Left lobe of liver (tissue), 2 donors: ENCODE measurements around the gene TUT7. TPM values are rescaled to one million over a fixed set of nuclear protein-coding genes. Genes with fewer than 3 reads are reported as not detected.
"Not testable (repeated sequence)": the region's sequence is repeated elsewhere in the genome, so short reads cannot be mapped to it uniquely, and the experiment has no call there.

ENCODE experiments used
- ATAC-seq: fragments of 200-7000 bp; cut with Tn5 transposase; one replicate; pipeline ENCODE4 v1.9.1; 2020; ENCODE audit warnings: mild to moderate bottlenecking, moderate library complexity
- DNase-seq: peaks from one replicate; pipeline ENCODE4 v3.0.0-alpha.2; 2020; ENCODE audit warnings: low spot score
- total RNA-seq: library from RNA; stranded (reverse); gene quantifications from one replicate; pipeline ENCODE4 v1.2.1, GENCODE V29; 2021
- donor health status: DM: no; HTN: no; CAD: no; lungs with moderate emphysema.
- donor health status: DM: no; HTN: yes; CAD: no.

TUT7 gene
- total RNA-seq, 1 donor from 2014 or later: 37.3 TPM

DNA sequence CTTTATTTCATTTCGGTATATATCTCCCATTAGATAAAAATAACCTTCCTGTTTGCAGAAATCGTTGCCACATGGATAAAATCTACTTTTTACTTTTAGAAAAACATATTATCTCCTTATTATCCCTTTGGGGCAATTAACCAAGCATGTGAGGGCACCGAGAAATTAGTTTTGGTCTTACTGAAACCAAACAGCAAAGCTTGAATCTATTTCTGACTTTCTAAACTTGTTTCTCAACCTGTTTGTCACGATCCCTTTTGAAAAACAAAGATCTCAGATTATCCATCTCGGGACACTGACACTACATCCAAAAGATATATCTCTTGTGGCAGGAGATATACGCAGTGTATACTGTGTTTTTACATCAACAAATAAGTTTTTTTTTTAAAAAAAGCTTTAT lies 2.3 kb downstream of the TUT7 start:
- no peak for ATAC-seq

DNA sequence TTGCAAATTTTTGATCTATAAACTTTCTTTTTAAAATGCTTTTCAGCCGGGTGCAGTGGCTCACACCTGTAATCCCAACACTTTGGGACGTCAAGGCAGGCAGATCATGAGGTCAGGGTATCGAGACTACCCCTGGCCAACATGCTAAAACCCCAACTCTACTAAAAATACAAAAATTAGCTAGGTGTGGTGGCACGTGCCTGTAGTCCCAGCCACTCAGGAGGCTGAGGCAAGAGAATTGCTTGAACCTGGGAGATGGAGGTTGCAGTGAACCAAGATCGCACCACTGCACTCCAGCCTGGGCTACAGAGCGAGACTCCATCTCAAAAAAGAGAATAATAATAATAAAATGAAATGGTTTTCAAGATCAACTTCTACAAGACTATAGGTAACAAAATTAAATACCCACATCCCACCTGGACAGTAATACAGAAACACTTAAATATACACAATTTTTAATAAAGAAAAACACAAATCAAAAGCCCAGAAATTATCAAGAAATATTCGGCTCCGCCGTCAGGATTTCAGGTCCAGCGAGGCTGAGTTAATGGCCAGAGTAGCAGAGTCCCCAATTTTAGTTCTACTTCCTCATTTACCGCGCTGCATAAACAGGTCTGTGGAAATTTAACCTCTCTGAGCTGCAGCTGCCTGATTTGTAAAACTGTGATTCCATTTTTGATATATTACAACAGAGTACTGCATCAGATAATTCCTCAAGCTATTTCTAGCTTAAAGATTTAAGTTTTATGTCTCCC lies 4.0 kb downstream of the TUT7 start:
- no peak for ATAC-seq
- no peak for DNase-seq

More for the DNA sequence above, 2.3 kb downstream of the TUT7 start:
- no peak for DNase-seq

DNA sequence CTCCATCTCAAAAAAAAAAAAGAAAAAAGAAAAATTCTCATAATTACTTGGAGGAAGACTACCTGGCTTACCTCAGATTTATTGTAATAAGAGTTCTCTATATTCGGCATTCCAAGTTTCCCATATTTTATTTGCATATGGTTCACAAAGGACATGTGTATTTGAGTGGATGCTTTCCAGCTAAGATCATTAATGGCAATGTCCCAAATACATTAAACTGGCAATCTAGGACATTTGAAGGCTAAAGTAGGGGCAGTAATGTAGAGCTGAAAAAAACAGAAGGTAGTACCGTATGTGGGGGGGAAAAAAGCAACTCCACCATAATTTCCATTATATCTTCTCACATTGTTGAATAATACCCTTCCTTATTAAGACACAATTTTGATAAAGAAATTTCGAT lies 4.9 kb downstream of the TUT7 start:
- no peak for ATAC-seq
- no peak for DNase-seq

DNA sequence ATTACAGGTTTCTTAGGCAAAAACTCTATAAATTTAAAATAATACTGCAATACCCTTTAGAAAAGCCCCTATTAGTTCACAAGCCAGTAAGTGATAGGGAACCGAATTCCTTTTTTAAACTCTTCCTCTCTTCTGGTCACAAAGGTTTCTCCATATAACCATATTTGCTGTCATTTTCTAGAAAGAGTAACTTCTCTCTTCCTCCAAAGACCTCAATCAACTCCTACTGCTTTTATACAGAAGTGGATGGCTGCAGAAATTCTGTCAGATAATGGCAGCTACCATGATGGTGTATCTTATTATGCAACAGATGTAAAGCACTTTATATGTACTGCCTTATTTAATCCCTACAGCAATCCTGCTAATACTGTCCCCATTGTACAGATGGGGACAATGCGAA lies 6.2 kb downstream of the TUT7 start:
- ATAC-seq (no peak), DNase-seq (no peak)

DNA sequence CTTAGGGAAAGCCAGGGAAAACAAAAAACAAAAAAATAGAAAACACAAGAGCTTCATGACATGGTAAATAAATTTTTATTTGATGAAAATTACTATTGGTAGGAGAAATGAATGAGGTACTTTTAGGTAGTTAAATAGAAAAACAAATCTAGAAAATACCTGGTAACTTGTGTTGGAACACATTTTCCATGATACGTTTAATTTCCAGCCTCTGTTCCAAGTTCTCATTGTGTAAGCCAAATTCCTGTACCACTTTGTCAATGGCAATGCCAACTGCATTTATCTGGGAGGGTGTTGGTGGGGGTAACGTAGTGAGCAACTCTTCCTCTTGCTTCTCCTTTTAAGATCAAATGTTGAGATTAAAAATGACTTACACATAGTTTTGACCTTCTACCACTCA lies 9.4 kb downstream of the TUT7 start:
- DNase-seq (no peak), ATAC-seq (peak; percentile 29)

DNA sequence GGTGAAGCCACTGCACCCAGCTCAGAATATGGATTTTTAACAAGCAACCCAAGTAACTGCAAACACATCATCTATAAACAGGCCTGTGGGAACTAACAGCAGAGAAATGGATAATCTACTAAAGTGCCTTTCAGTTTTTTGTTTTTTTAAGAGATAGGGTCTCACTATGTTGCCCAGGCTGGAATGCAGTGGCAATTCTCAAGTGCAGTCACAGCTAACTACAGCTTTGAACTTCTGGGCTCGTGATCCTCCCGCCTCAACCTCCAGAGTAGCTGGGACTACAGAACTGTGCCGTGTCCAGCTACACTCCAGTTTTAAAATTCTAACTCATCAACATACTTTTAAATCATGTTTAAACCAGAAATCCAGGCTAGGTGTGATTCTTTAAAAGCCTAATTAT lies 11.9 kb downstream of the TUT7 start:
- ATAC-seq (no peak), DNase-seq (no peak)

DNA sequence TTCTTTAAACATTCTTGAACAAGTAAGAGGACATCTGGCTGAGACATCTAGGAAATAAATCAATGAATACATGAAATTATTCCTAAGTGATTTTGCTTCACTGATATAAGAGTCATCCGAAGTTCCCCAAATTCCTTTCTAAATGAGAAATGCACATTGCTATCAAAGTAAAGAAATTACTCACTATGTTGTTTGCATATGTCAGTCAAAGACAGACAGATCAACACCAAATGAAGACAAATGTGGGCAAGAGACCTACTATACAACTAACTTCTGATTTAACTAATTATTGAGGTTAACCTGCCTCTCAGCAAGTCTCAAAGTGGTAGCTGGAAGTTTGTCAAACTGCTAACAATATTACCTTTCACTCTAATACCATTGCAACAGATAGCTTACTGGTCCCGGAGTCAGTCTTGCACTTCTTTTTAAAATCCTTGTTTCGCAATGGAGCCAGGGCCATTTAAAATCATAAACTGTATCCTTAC lies 13.2 kb downstream of the TUT7 start:
- no peak for ATAC-seq
- no peak for DNase-seq

DNA sequence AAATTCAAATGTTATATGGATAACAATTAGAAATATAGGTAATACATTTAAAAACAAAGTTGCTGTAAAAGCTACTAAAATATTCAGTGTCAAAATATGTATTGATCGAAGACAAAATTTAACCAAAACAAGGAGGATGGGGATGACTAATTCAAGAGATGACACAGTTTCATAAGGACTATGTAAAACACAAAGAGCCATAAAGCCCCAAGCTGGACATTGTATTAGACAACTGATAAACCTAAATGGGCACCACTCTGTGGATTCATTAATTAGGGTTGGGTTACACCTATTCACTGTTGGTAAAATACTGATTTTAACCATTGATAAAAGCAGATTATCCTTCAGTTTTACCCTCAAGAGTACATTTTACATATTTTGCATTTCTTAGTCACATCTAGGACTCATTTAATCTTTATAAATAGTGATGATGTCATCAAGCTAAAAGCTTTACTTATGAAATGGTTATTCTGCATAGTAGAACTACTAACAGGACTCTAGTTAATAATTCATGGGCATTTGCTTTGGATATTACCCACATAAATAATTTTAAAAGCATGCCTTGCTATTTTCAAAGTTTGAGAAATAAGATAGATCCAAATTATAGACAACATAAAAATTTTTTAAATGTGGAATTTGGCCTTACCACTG lies 13.7 kb downstream of the TUT7 start:
- ATAC-seq (no peak), DNase-seq (no peak)

DNA sequence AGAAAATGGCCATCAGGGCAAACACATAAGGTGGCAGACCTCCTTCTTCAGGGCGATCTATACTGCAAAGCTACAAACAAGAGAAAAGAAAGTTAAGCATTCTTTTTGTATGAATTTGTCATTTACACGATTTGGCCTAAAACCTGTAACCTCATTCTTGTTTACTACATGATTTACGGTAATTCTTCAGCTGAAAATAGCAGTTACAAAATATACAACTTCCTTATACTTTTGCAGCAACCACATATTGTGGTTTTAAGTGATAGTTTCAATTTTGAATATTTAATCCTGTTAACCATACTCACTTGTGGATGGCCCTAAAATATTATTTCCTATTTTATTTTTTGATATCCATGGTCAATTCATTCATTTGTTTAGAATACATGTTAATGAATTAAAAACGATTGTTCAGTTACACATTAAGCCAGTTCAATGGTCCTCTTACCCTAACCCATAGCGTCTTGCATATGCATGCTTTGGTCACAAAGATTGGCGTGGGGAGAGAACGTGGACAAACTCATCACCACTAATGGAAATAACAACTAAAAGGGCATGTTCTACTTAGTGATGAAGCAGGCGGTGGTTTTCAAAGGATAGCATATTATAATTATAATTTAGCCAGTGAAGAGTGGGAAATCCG lies 16.6 kb downstream of the TUT7 start:
- DNase-seq (no peak), ATAC-seq (no peak)

DNA sequence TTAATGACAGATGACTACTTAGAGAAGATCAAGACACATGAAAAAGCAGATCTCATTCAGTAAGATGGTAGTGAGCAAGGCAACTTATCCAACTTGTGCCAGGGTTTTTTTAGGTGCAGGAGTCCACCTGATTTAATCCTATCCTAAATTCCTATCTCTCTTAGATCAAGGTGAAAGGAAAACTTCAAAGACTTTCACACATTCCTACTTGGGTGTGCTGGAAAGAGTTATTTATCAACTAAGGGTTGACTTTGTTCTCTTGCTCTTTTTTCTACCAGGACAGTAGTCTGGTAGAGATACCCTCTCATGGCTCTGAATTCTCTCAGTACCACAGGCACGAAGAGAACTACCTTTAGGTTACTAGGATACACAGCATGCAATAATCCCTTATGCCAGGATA lies 18.2 kb downstream of the TUT7 start:
- no peak for DNase-seq
- ATAC-seq: no peak

DNA sequence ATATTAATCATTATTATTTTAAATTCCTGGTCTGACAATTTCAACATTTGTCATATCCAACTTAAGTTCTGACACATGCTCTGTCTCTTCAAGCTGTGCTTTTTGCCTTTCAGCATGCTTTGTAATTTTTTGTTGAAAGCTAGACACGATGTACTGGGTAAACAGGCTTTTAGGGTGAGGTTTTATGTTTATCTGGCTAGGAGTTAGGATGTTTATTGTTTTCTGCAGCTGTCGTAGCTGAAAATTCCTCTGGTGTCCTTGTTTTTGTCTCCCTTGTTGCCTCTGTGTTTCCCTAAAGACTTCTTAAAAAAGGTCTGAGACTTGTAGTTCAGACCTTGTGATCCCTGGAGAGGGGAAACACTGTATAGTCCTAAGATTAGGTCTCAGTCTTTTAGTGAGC lies 20.6 kb downstream of the TUT7 start:
- no peak for ATAC-seq
- DNase-seq: no peak

DNA sequence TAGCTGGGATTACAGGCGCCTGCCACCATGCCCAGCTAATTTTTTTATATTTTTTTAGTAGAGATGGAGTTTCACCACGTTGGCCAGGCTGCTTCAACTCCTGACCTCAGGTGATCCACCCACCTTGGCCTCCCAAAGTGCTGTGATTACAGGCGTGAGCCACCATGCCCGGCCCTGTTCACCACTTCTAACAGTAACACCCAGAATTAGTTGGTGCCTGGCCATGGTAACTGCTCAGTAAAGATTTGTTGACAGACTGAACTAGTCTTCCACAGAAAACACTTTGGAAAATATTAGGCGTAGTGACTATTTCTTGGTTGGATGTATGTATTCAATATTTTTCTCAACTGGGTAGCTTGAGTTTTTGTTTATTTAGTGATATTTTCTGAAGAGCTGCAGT lies 24.0 kb downstream of the TUT7 start:
- DNase-seq (no peak), ATAC-seq (no peak)

DNA sequence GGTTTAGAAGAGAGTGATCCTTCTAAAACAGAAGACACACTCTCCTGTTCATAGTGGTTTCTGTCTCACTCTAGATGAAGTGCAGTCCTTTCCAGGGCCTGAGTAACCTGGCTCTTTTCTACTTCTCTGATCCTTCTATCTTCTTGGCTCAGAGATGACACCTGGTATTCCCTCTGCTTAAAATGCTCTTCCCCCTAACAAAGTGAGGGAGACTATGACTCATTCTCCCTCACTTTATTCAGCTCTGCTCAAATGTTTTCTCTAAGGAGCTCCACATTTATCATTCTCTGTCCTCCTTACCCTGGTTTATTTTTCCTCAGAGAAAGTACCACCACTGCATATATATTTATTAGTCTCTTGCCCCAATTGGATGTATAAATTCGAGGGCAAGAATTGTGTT lies 24.6 kb downstream of the TUT7 start:
- ATAC-seq (no peak), DNase-seq (no peak)

DNA sequence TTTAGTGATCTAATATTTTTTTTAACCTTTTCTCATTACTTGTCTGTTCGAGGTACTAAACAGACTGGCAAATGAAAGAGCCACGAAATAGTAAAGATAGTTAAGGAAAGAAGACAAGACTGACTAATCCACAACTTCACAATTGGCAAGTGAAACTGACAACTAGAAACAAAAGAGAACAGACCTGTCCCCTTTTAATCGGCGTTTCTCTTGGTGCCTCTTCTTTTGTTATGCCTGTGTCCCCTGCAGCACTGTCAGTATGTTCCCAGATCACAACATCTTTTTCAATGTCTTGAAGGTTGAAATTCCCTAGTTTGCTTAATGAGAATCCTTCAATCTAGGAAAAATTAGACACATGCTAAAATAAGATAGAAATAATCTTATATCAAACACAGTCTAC lies 26.1 kb downstream of the TUT7 start:
- ATAC-seq: no peak
- DNase-seq: no peak

DNA sequence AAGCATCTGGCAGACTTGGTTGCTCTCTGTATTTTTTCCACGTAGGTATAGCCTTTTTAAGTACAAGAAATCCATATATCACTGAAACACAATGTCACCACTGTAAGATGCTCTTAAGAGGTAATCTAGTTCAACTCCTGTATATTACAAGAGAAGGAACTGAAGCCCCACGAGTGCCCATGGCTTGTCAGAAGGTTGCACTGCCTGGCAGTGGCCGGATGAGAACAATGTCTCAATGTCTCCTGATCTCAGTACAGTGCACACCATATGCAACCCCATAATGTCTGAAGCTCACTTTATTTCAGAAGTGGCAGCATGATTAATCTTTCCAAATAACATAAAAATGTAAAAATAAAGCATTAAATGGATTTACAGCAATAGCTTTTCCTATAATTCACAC lies 27.7 kb downstream of the TUT7 start:
- DNase-seq (no peak), ATAC-seq (no peak)

DNA sequence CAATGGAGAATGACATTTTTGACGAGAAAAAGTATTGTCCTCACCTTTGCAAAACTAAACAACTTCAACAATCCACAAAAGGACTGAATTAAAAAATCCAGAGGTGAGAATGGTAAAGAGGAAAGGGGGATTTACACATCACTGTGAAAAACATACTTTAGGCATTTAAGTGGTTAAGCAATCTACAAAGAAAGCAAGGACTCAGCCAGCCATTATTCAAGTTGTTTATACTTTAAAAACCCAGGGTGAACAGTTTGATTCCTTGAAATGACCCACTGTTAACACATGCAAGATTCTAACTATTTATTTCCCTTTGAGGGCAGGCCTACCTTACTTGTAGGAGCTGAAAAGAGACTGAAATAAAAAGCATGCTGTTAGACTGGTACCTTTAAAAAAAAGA lies 29.3 kb downstream of the TUT7 start:
- ATAC-seq (no peak), DNase-seq (no peak)

DNA sequence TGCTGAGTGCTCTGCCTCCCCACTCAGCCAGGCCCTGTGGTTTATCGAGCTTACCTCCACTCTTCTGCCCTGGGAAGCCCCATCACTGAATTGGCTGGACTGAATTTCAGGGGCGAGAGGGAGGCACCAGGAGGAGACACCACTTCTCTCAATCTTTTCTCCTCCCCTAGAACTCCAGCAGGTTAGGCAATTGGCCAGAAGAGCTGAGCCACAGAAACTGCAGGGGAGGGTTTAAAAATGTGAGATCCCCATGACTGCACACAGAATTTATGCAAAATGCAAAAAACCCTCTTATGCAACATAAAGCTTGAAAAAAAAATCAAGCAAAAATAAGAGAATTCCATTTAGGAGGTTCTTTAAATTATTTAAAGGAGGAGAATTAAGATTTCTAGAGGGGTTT lies 29.9 kb downstream of the TUT7 start:
- ATAC-seq: no peak
- no peak for DNase-seq

DNA sequence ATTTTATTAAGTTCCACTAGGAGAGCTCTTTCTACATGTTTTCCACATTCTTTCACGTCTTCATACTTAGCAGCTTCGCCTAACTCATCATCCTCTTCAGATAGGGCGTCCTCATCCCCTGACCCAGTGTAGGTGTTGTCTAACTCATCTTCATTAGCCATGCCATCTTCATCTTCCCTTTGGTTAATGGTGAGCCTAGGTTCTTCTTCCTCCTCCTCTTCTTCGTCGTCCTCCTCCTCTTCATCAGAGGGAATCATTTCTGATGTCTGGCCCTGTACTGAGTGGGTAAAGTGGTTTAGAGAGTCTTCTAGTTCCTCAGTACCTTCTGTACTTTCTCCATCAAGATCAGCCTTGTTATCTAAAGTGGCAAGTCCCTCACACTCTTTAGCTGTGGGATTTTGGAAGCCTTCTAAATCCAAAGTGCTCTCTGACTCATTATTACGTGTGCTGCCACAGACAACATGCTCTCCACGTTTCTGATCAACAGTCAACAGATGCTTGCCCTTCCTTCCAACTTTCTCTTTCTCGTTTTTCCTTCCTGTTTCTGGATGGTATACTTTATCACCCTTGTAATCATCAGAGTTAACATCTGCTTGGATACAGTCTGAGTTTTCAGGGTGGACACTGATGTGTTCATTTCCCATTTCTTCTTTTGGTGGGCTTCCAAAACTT lies 31.1 kb downstream of the TUT7 start:
- DNase-seq (no peak), ATAC-seq (no peak)

DNA sequence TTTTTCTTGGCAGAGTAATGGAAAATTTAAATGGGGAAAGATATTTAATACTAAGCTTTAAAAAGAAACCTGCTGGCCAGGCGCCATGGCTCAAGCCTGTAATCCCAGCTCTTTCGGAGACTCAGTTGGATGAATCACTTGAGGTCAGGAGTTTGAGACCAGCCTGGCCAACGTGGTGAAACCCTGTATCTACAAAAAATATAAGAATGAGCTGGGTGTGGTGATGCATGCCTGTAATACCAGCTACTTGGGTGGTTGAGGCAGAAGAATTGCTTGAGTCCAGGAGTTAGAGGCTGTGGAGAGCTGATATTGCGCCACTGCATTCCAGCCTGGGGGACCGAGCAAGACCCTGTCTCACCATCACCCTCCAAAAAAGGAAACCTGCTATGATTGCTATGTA lies 32.8 kb downstream of the TUT7 start:
- DNase-seq (no peak), ATAC-seq (no peak)

DNA sequence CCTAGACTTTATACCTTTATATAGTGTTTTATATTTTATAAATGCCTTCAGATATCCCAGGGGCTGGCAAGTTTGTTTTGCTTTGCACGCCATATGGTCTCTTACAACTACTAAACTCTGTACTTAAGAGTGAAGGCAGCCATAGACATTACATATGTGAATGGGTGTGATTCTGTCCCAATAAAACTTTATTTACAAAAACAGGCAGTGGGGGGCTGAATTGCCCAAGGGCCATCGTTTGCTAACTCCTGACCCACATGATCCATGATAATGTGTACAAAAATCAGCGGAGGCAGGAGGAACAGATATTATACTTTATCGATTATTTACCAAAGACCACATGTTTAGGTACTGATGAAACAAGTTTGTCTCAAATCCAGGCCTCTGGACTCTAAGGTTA lies 36.0 kb downstream of the TUT7 start:
- DNase-seq (no peak), ATAC-seq (no peak)

DNA sequence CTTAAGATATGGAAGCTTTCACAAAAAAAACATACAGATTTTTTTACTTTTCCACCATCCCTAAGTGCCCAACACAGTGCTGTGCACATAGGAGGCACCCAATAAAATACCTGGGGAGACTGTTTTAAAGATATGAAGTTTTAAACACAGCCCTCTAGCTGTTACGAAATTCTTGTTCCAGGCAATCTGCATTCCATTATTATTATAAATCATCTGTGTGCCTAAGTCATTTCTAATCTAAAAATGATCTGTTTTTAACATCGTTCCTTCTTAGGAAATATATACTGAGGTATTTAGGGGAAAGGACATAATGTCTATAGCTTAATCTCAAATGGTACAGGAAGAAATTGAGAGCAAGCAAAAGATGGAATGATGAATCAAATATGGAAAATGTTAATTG lies 39.1 kb downstream of the TUT7 start:
- ATAC-seq: no peak

DNA sequence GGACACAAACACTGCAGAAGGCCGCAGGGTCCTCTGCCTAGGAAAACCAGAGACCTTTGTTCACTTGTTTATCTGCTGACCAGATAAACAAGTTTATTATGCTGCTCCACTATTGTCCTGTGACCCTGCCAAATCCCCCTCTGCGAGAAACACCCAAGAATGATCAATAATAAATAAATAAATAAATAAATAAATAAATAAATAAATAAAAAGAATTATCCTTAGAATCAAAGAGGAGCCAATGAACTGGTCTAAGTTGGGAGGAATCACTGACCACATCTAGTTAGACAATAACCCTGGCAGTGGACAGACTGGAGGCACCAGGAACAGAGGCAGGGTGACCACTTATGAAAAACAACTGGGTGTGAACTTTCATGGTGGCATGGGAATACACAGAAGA lies 41.3 kb downstream of the TUT7 start:
- DNase-seq, ATAC-seq: not testable (repeated sequence)

More for the DNA sequence above, 39.1 kb downstream of the TUT7 start:
- DNase-seq: no peak
